LNCAP (cell line): ENCODE measurements around the gene PKMYT1.

ENCODE experiments used
- CTCF ChIP-seq: fragments of 450-650 bp; IDR thresholded peaks from 2 replicates; pipeline ENCODE4 v1.5.1; 2017; ENCODE audit warnings: mild to moderate bottlenecking

The PKMYT1 gene

DNA sequence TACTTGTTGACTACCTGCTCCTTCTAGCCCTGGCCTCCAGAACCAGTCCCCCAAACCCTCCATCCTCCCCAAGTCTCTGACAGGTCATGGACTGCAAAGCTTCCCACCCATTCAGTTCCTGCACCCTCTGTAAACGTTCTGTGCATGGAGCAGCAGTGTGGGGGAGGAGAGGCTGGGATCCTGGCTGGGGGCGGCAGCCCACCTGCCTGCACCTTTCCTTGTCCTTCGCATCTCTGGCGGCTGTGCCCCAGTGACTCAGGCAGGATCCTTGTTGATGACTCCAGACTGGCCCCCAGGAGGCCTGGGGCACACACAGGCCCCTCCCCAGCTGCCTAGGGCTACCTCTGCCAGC is 1.6 kb upstream of the PKMYT1 start:
- TF ChIP-seq CTCF: no peak

DNA sequence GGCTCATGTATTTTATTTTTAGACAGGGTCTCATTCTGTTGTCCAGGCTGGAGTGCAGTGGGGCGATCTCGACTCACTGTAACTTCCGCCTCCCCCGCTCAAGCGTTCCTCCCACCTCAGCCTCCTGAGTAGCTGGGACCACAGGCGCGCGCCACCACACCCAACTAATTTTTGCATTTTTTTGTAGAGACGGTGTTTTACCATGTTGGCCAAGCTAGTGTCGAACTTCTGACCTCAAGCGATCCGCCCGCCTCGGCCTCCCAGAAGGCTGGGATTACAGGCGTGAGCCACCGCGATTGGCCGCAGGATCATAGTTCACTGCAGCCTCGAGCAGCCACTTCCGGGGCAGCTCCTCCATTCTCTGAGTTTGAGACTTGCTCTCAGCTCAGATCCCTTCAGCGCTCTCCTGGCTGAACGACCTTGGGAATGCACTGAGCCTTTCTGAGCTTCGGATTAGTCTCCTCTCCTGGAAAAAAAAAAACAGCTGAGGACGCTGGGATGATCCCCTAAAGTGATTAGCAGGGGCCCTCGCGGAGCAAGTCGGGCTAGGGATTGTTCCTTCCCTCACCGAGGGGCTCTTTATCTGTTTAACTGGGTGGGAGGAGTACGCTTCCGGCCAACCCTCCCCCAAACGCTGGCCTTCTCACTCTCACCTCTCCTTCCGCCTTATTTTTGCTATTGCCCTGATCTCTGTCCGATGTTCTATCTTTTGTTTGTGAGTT is 1.1 kb upstream of the PKMYT1 start:
- no peak for TF ChIP-seq CTCF

GRCh38 chr16:2979669-2980226 is 498 bp downstream of the PKMYT1 start:
- no peak for TF ChIP-seq CTCF

- no peak for TF ChIP-seq CTCF
These were observed 2.8 kb downstream of the PKMYT1 start for GRCh38 chr16:2977440-2977839.

GRCh38 chr16:2976673-2977072 is 3.6 kb downstream of the PKMYT1 start:
- no peak for TF ChIP-seq CTCF

- TF ChIP-seq CTCF: no peak
These were observed 4.0 kb downstream of the PKMYT1 start for GRCh38 chr16:2976201-2976600.

GRCh38 chr16:2975161-2975795 is 5.0 kb downstream of the PKMYT1 start:
- no peak for TF ChIP-seq CTCF
